ENCODE data around the gene RNF135.
"Not testable (repeated sequence)": the region's sequence is repeated elsewhere in the genome, so short reads cannot be mapped to it uniquely, and the experiment has no call there.

DNA sequence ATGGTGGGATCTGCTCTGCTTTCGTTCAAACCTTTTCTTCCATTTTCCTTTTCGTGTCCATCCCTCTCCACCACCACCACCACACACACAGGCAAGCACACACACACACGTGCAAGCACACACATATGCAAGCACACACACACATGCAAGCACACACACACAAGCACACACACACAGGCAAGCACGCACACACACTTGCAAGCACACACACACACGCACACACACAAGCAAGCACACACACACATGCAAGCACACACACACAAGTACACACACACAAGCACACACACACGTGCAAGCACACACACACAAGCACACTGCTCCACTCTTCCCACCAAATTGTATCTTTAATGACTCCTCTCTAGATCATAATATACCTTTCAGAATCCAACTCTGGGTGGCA is 71.5 kb downstream of the RNF135 start:
- TF ChIP-seq, protein P1, sequence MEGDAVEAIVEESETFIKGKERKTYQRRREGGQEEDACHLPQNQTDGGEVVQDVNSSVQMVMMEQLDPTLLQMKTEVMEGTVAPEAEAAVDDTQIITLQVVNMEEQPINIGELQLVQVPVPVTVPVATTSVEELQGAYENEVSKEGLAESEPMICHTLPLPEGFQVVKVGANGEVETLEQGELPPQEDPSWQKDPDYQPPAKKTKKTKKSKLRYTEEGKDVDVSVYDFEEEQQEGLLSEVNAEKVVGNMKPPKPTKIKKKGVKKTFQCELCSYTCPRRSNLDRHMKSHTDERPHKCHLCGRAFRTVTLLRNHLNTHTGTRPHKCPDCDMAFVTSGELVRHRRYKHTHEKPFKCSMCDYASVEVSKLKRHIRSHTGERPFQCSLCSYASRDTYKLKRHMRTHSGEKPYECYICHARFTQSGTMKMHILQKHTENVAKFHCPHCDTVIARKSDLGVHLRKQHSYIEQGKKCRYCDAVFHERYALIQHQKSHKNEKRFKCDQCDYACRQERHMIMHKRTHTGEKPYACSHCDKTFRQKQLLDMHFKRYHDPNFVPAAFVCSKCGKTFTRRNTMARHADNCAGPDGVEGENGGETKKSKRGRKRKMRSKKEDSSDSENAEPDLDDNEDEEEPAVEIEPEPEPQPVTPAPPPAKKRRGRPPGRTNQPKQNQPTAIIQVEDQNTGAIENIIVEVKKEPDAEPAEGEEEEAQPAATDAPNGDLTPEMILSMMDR (IDR thresholded peaks at IDR 0.05 in 4 of 5, conservative IDR thresholded peaks at IDR 0.05 in 1 of 5), result not testable (repeated sequence)
- TF ChIP-seq POLR2A (IDR thresholded peaks at IDR 0.05), result not testable (repeated sequence)

Measured in gastrocnemius medialis (tissue), 4 donors.